Measurements from ENCODE around the gene ZNF764. TPM values are rescaled to one million over a fixed set of nuclear protein-coding genes. Genes with fewer than 3 reads are reported as not detected.

ZNF764 gene
- total RNA-seq, 1 experiment from 2014 or later: 9.1 TPM

GRCh38 chr16:30509081-30509765 lies 49.0 kb downstream of the ZNF764 start:
- RAD21 ChIA-PET (ENCODE audit: low non-redundant PET in 1 of 2, low total read pairs in 2 of 2, uncharacterized antibody in 2 of 2, unreplicated experiment in 2 of 2): no interaction called here
- no peak overlapping the region for H3K4me2 ChIP-seq (ENCODE audit: low read length)
- POLR2A ChIA-PET: no interaction called here
- no peaks in the 10 kb centered on the region for H3K9me2 ChIP-seq (ENCODE audit: insufficient read depth)
- no peaks in the 10 kb centered on the region for H3K4me1 ChIP-seq (ENCODE audit: control insufficient read depth in 1 of 2, insufficient read depth in 2 of 2, low read length in 2 of 2)
- H3K9ac ChIP-seq (ENCODE audit: low read length): no peak overlapping the region
- H3K36me3 ChIP-seq (ENCODE audit: control insufficient read depth in 1 of 2, insufficient read depth in 2 of 2, low read length in 2 of 2): no peaks in the 10 kb centered on the region
- TF ChIP-seq ZFX (IDR thresholded peaks at IDR 0.05): no peak
- no peak for TF ChIP-seq EZH2phosphoT487 (IDR thresholded peaks at IDR 0.05; ENCODE audit: borderline replicate concordance)
- TF ChIP-seq ZNF274 (IDR thresholded peaks at IDR 0.05; ENCODE audit: low read depth, low read length): no peak
- TF ChIP-seq YY1 (IDR thresholded peaks at IDR 0.05; ENCODE audit: extremely low read depth, insufficient replicate concordance, low read depth, low read length): no peak
- no peak for TF ChIP-seq SP1 (IDR thresholded peaks at IDR 0.05; ENCODE audit: low read depth)
- TF ChIP-seq TCF7L2 (IDR thresholded peaks at IDR 0.05; ENCODE audit: borderline replicate concordance, extremely low read depth, insufficient read depth, insufficient read length): no peak
- no peak for TF ChIP-seq EGR1 (IDR thresholded peaks at IDR 0.05; ENCODE audit: low read depth)
- TF ChIP-seq CBX3 (IDR thresholded peaks at IDR 0.05; ENCODE audit: low read depth): no peak
- TF ChIP-seq FOSL1 (IDR thresholded peaks at IDR 0.05; ENCODE audit: low read depth): no peak
- TF ChIP-seq CEBPB (IDR thresholded peaks at IDR 0.05; ENCODE audit: low read depth): no peak
- TF ChIP-seq, protein P1, sequence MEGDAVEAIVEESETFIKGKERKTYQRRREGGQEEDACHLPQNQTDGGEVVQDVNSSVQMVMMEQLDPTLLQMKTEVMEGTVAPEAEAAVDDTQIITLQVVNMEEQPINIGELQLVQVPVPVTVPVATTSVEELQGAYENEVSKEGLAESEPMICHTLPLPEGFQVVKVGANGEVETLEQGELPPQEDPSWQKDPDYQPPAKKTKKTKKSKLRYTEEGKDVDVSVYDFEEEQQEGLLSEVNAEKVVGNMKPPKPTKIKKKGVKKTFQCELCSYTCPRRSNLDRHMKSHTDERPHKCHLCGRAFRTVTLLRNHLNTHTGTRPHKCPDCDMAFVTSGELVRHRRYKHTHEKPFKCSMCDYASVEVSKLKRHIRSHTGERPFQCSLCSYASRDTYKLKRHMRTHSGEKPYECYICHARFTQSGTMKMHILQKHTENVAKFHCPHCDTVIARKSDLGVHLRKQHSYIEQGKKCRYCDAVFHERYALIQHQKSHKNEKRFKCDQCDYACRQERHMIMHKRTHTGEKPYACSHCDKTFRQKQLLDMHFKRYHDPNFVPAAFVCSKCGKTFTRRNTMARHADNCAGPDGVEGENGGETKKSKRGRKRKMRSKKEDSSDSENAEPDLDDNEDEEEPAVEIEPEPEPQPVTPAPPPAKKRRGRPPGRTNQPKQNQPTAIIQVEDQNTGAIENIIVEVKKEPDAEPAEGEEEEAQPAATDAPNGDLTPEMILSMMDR (IDR thresholded peaks at IDR 0.05 in 2 of 3, conservative IDR thresholded peaks at IDR 0.05 in 1 of 3; ENCODE audit: borderline replicate concordance in 1 of 3, insufficient read depth in 1 of 3, low read depth in 2 of 3, low read length in 2 of 3): no peak
- TF ChIP-seq RAD21 (IDR thresholded peaks at IDR 0.05; ENCODE audit: low read depth): no peak
- TF ChIP-seq, protein P2, sequence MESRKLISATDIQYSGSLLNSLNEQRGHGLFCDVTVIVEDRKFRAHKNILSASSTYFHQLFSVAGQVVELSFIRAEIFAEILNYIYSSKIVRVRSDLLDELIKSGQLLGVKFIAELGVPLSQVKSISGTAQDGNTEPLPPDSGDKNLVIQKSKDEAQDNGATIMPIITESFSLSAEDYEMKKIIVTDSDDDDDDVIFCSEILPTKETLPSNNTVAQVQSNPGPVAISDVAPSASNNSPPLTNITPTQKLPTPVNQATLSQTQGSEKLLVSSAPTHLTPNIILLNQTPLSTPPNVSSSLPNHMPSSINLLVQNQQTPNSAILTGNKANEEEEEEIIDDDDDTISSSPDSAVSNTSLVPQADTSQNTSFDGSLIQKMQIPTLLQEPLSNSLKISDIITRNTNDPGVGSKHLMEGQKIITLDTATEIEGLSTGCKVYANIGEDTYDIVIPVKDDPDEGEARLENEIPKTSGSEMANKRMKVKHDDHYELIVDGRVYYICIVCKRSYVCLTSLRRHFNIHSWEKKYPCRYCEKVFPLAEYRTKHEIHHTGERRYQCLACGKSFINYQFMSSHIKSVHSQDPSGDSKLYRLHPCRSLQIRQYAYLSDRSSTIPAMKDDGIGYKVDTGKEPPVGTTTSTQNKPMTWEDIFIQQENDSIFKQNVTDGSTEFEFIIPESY (IDR thresholded peaks at IDR 0.05; ENCODE audit: extremely low read depth, insufficient replicate concordance, low read length): no peak
- TF ChIP-seq EZH2 (IDR thresholded peaks at IDR 0.05): no peak
- TF ChIP-seq JUND (IDR thresholded peaks at IDR 0.05): no peak
- no peak for TF ChIP-seq ATF3 (IDR thresholded peaks at IDR 0.05)
- no peak for TF ChIP-seq SRF (IDR thresholded peaks at IDR 0.05; ENCODE audit: low read depth)
- intact Hi-C loops (cut with micrococcal nuclease): no loop called here
- H3K9me3 ChIP-seq (ENCODE audit: control insufficient read depth in 1 of 2, insufficient read depth in 1 of 2, low read depth in 1 of 2, low read length in 2 of 2): no peaks in the 10 kb centered on the region
- H3K79me2 ChIP-seq (ENCODE audit: insufficient read depth, low read length): no peaks in the 10 kb centered on the region
- no peak overlapping the region for H2AFZ ChIP-seq (ENCODE audit: low read depth, low read length, poor library complexity, severe bottlenecking)
- BruUV-seq (replicated peaks): no TSS peak
- CTCF ChIA-PET: no interaction called here
- no peaks in the 10 kb centered on the region for H4K20me1 ChIP-seq (ENCODE audit: insufficient read depth)
- DNase-seq (ENCODE audit: low read depth, low spot score) (no peak), ATAC-seq (no peak)
- no peak overlapping the region for H3K4me3 ChIP-seq (replicated peaks in 1 of 2; ENCODE audit: low read depth in 1 of 2, low read length in 2 of 2)
- H3K27me3 ChIP-seq (ENCODE audit: insufficient read depth, low read length): no peaks in the 10 kb centered on the region
- H3K27ac ChIP-seq (ENCODE audit: low read depth, low read length): no peak overlapping the region

Data from HCT116 (cell line).